IMR-90 (cell line): ENCODE results near the gene LARGE2. TPM values are rescaled to one million over a fixed set of nuclear protein-coding genes. Genes with fewer than 3 reads are reported as not detected.

Source experiments
- ATAC-seq: fragments of 200-7000 bp; cut with Tn5 transposase; 2 replicates; pipeline ENCODE4 v1.9.1; 2020; ENCODE audit warnings: low read depth, mild to moderate bottlenecking, moderate library complexity
- BruUV-seq: library from RNA; stranded (reverse); fragments of 400-500 nt; replicated peaks from 2 replicates; lab custom pipeline; 2021; lab: Mats Ljungman, UMichigan
- CTCF ChIA-PET: fragments of 300-600 bp; formaldehyde crosslinking; extraction: SDS; loops from one replicate; lab custom pipeline; 2021; ENCODE audit warnings: antibody characterized with exemption; lab: Yijun Ruan, JAX
- POLR2A ChIA-PET: fragments of 300-600 bp; sonication (Branson Sonifier 250); formaldehyde crosslinking; loops from one replicate; lab custom pipeline; 2022; ENCODE audit warnings: antibody characterized with exemption; ENCODE audit not compliant: unreplicated experiment; lab: Charles Lee
- DNase-seq: peaks from one replicate; pipeline ENCODE4 v3.0.0; 2013
- H2AFZ ChIP-seq: replicated peaks from 2 replicates; pipeline ENCODE3; 2013; ENCODE audit warnings: low read length, mild to moderate bottlenecking; ENCODE audit not compliant: poor library complexity
- H2AK5ac ChIP-seq: 2 replicates; pipeline ENCODE4 v1.6.1; 2013; ENCODE audit warnings: low read depth, low read length, inconsistent platforms
- H2AK9ac ChIP-seq: replicated peaks from 2 replicates; pipeline ENCODE3; 2013; ENCODE audit warnings: mild to moderate bottlenecking, low read depth, low read length, moderate library complexity; ENCODE audit not compliant: poor library complexity
- H2BK120ac ChIP-seq: 2 replicates; pipeline ENCODE4 v1.6.1; 2013; ENCODE audit warnings: low read depth, low read length, inconsistent platforms
- H2BK15ac ChIP-seq: 3 replicates; pipeline ENCODE4 v1.6.1; 2013; ENCODE audit warnings: low read depth, low read length, inconsistent platforms
- H2BK20ac ChIP-seq: 2 replicates; pipeline ENCODE4 v1.6.1; 2013; ENCODE audit warnings: low read depth, mild to moderate bottlenecking, inconsistent platforms, low read length, moderate library complexity
- H2BK5ac ChIP-seq: 2 replicates; pipeline ENCODE4 v1.6.1; 2013; ENCODE audit warnings: mild to moderate bottlenecking, low read depth, low read length, inconsistent platforms; ENCODE audit not compliant: poor library complexity, severe bottlenecking
- H3K14ac ChIP-seq: replicated peaks from 2 replicates; pipeline ENCODE4 v1.6.1; 2013; ENCODE audit warnings: low read depth, low read length, inconsistent platforms
- H3K18ac ChIP-seq: 2 replicates; pipeline ENCODE4 v1.6.1; 2013; ENCODE audit warnings: low read depth, low read length, control low read depth
- H3K23ac ChIP-seq: 2 replicates; pipeline ENCODE4 v1.6.1; 2013; ENCODE audit warnings: low read depth, low read length, inconsistent platforms
- H3K27ac ChIP-seq: 2 replicates; pipeline ENCODE4 v1.5.1; 2013; ENCODE audit warnings: mild to moderate bottlenecking, control low read depth, low read length; ENCODE audit not compliant: insufficient read depth
- H3K27me3 ChIP-seq: 2 replicates; pipeline ENCODE4 v1.6.1; 2013; ENCODE audit warnings: low read length; ENCODE audit not compliant: control insufficient read depth, insufficient read depth
- H3K36me3 ChIP-seq: 2 replicates; pipeline ENCODE4 v1.6.1; 2013; ENCODE audit warnings: low read length, mixed read lengths; ENCODE audit not compliant: control insufficient read depth, insufficient read depth
- H3K4ac ChIP-seq: 2 replicates; pipeline ENCODE4 v1.6.1; 2013; ENCODE audit warnings: low read depth, low read length, inconsistent platforms
- H3K4me1 ChIP-seq: 2 replicates; pipeline ENCODE4 v1.6.1; 2013; ENCODE audit warnings: low read length, mixed read lengths; ENCODE audit not compliant: control insufficient read depth, insufficient read depth
- H3K4me2 ChIP-seq: 2 replicates; pipeline ENCODE4 v1.6.1; 2013; ENCODE audit warnings: low read depth, mild to moderate bottlenecking, control low read depth, low read length, moderate library complexity
- H3K4me3 ChIP-seq: 2 replicates; pipeline ENCODE4 v1.5.1; 2013; ENCODE audit warnings: low read depth, mild to moderate bottlenecking, control low read depth, low read length, moderate library complexity; ENCODE audit not compliant: insufficient read depth
- H3K56ac ChIP-seq: 2 replicates; pipeline ENCODE4 v1.6.1; 2013; ENCODE audit warnings: low read length, inconsistent platforms; ENCODE audit not compliant: insufficient read depth; ENCODE audit errors: extremely low read depth
- H3K79me1 ChIP-seq, 2 experiments: 2 replicates each; pipeline ENCODE4 v1.6.1; 2013; ENCODE audit warnings: low read length in 2 of 2, inconsistent platforms in 1 of 2, low read depth in 1 of 2
- H3K9ac ChIP-seq: 2 replicates; pipeline ENCODE4 v1.6.1; 2013; ENCODE audit warnings: low read depth, low read length, control low read depth
- H3K9me1 ChIP-seq: 2 replicates; pipeline ENCODE4 v1.6.1; 2013; ENCODE audit warnings: low read length, inconsistent platforms; ENCODE audit not compliant: insufficient read depth
- H3K9me3 ChIP-seq: 2 replicates; pipeline ENCODE4 v1.6.1; 2013; ENCODE audit warnings: low read length; ENCODE audit not compliant: control insufficient read depth, insufficient read depth
- H4K20me1 ChIP-seq: 2 replicates; pipeline ENCODE4 v1.6.1; 2013; ENCODE audit warnings: low read length, inconsistent platforms; ENCODE audit not compliant: insufficient read depth
- H4K5ac ChIP-seq: 2 replicates; pipeline ENCODE4 v1.6.1; 2013; ENCODE audit warnings: mild to moderate bottlenecking, low read depth, low read length, control low read depth
- H4K8ac ChIP-seq, 2 experiments: 2 replicates each; pipeline ENCODE4 v1.6.1; 2013; ENCODE audit warnings: low read depth in 2 of 2, low read length in 2 of 2, control low read depth in 1 of 2, inconsistent platforms in 1 of 2
- H4K91ac ChIP-seq: 2 replicates; pipeline ENCODE4 v1.6.1; 2013; ENCODE audit warnings: low read depth, low read length, inconsistent platforms; ENCODE audit not compliant: insufficient read depth
- CEBPB ChIP-seq: IDR thresholded peaks from 2 replicates; pipeline ENCODE4 v1.6.1; 2012; ENCODE audit warnings: low read depth, low read length, improper control_type of control experiment
- WGBS, 2 experiments: methylation state at CpG; one replicate each; pipeline versions ENCODE4 v1.1.5 to v1.1.7; 2013; ENCODE audit warnings: missing lambda C conversion rate in 2 of 2; ENCODE audit not compliant: insufficient read length in 1 of 2; ENCODE audit errors: extremely low coverage in 2 of 2; 5-methylcytosine and 5-hydroxymethylcytosine counted together
- dilution Hi-C: fragments of 300-500 bp; cut with HindIII; formaldehyde crosslinking; loops from one replicate; pipeline ENCODE4 v1.14.3; 2018; ENCODE audit warnings: low sequenced_read_pairs; ENCODE audit not compliant: unreplicated experiment
- in situ Hi-C: fragments of 300-500 bp; cut with MboI; formaldehyde crosslinking; loops from 3 replicates; pipeline ENCODE4 v1.14.3; 2019; ENCODE audit warnings: low sequenced_read_pairs, inconsistent platforms, mixed read lengths
- intact Hi-C: fragments of 100-400 bp; cut with micrococcal nuclease; formaldehyde crosslinking; loops from 2 replicates; pipeline ENCODE4 v1.10.0; 2022
- polyA plus RNA-seq, 3 experiments: library from polyadenylated mRNA; depleted of rRNA; stranded (reverse); fragments of >200 nt; gene quantifications; 2 replicates each; pipeline ENCODE4 v1.2.3, GENCODE V29; 2012; ENCODE audit warnings: low replicate concordance in 1 of 3
- total RNA-seq: library from RNA; depleted of rRNA; stranded (reverse); fragments of >200 nt; gene quantifications from 2 replicates; pipeline ENCODE4 v1.2.3, GENCODE V29; 2012

The LARGE2 gene
- total and polyA plus RNA-seq, 2 of the 4 experiments (the other 2 are of a cell fraction), result 0.03 TPM; not detected in 1

DNA sequence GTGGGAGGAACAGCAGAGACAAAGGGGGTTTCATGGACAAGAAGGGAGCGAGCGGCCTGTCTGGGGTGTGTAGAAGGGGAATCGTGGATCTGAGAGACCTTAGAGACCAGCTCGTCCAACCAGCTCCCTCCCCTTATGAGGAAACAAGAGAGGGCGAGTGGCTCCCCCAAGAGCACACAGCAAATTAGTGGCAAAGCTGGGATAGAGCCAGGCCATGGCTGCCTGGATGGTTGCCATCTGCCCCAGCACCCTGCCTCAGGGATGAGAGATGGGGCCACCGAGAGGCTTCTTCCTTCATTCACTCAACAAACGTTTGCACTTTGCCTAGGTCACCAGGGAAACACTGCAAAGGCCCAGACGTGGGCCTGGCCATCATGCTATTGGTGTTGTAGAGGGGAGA is 32.9 kb upstream of the LARGE2 start:
- BruUV-seq, result no TSS peak
- peaks cover 45% of the 10 kb centered on the region for H3K27me3 ChIP-seq
- CTCF ChIA-PET, result no interaction called here

More for the DNA sequence above, 32.9 kb upstream of the LARGE2 start:
- no peak overlapping the region for H3K56ac ChIP-seq
- no peak overlapping the region for H2AFZ ChIP-seq
- POLR2A ChIA-PET, result no interaction called here
- H2BK5ac ChIP-seq, result no peak overlapping the region
- no peak overlapping the region for H2AK9ac ChIP-seq
- no peak overlapping the region for H2BK120ac ChIP-seq
- no peak overlapping the region for H3K23ac ChIP-seq
- no peaks in the 10 kb centered on the region for H3K36me3 ChIP-seq
- H4K20me1 ChIP-seq, result peaks cover 11% of the 10 kb centered on the region
- H3K4me2 ChIP-seq, result no peak overlapping the region
- no peak overlapping the region for H3K27ac ChIP-seq
- no peaks in the 10 kb centered on the region for H3K9me3 ChIP-seq
- no peak overlapping the region for H3K4ac ChIP-seq
- DNase-seq (no peak), ATAC-seq (no peak)
- no peak overlapping the region for H2BK20ac ChIP-seq
- no peak overlapping the region for H3K9ac ChIP-seq
- H2AK5ac ChIP-seq, result no peak overlapping the region
- no peak overlapping the region for H3K4me3 ChIP-seq
- no peak for TF ChIP-seq CEBPB
- H3K18ac ChIP-seq, result no peak overlapping the region
- H4K5ac ChIP-seq, result no peak overlapping the region
- in situ Hi-C loops, result no loop called here
- H3K79me1 ChIP-seq, result no peaks in the 10 kb centered on the region
- intact Hi-C loops, result no loop called here
- no peak overlapping the region for H4K8ac ChIP-seq
- H3K14ac ChIP-seq, result no peak overlapping the region
- WGBS, 2 experiments, result no CpG with 5 or more reads among the region's 8 CpGs
- dilution Hi-C loops, result no loop called here
- H2BK15ac ChIP-seq, result no peak overlapping the region
- H3K9me1 ChIP-seq, result no peaks in the 10 kb centered on the region; the same call in 1 of the 2 replicates
- H3K4me1 ChIP-seq, result no peaks in the 10 kb centered on the region
- no peak overlapping the region for H4K91ac ChIP-seq
